Endothelial cell of umbilical vein (primary cell): Measurements from ENCODE around the gene GMEB2. TPM values are rescaled to one million over a fixed set of nuclear protein-coding genes. Genes with fewer than 3 reads are reported as not detected.
"Not testable (repeated sequence)": the region's sequence is repeated elsewhere in the genome, so short reads cannot be mapped to it uniquely, and the experiment has no call there.

Source experiments
- BruUV-seq: library from RNA; stranded (reverse); fragments of 400-500 nt; replicated peaks from 2 replicates; lab custom pipeline; 2021; lab: Mats Ljungman, UMichigan
- CTCF ChIA-PET: fragments of 300-600, 350-600 bp; sonication (Branson Sonifier 250); formaldehyde crosslinking; loops from one replicate; lab custom pipeline; 2021; ENCODE audit warnings: antibody characterized with exemption, inconsistent platforms; lab: Charles Lee
- POLR2A ChIA-PET: fragments of 300-600, 350-600 bp; sonication (Branson Sonifier 250); formaldehyde crosslinking; loops from one replicate; lab custom pipeline; 2021; ENCODE audit warnings: antibody characterized with exemption, inconsistent platforms; lab: Charles Lee
- DNase-seq: peaks from one replicate; pipeline ENCODE4 v3.0.0-alpha.2; 2011; ENCODE audit warnings: low read depth, low spot score
- FAIRE-seq: peaks from 2 replicates; lab custom pipeline; 2011; peaks lifted over from hg19 to GRCh38; lab: Jason Lieb, UNC
- H2AFZ ChIP-seq: 2 replicates; pipeline ENCODE4 v1.6.0; 2012; ENCODE audit warnings: low read depth, low read length, control low read depth, inconsistent platforms
- H3K27ac ChIP-seq: 2 replicates; pipeline ENCODE4 v1.5.1; 2011; ENCODE audit warnings: low read depth, mild to moderate bottlenecking, control low read depth, low read length, moderate library complexity; ENCODE audit not compliant: insufficient read depth
- H3K27me3 ChIP-seq, 2 experiments: 2 replicates each; pipeline versions ENCODE4 v1.6.0 to v1.6.1; 2011; ENCODE audit warnings: low read length in 2 of 2, mixed read lengths in 1 of 2; ENCODE audit not compliant: control insufficient read depth in 2 of 2, insufficient read depth in 2 of 2
- H3K36me3 ChIP-seq, 2 experiments: 2 replicates in 1 of 2; 3 replicates in 1 of 2; pipeline ENCODE4 v1.5.1; 2011; ENCODE audit warnings: low read length in 2 of 2, mild to moderate bottlenecking in 1 of 2, moderate library complexity in 1 of 2; ENCODE audit not compliant: control insufficient read depth in 2 of 2, insufficient read depth in 2 of 2; ENCODE audit errors: extremely low read depth in 1 of 2
- H3K4me1 ChIP-seq: 3 replicates; pipeline ENCODE4 v1.5.1; 2011; ENCODE audit warnings: mild to moderate bottlenecking, low read length; ENCODE audit not compliant: control insufficient read depth, insufficient read depth; ENCODE audit errors: extremely low read depth
- H3K4me2 ChIP-seq: 2 replicates; pipeline ENCODE4 v1.6.1; 2011; ENCODE audit warnings: low read length, control low read depth, mixed read lengths; ENCODE audit not compliant: insufficient read depth
- H3K4me3 ChIP-seq, 3 experiments: fragments of 200-600 bp in 1 of 3; sonication (generic), shearing (Covaris generic) in 1 of 3; replicated peaks in 1 of 3; 2 replicates each; pipeline ENCODE4 v1.5.1; 2011 to 2016; ENCODE audit warnings: control low read depth in 3 of 3, low read length in 3 of 3, mild to moderate bottlenecking in 2 of 3, inconsistent platforms in 1 of 3, low read depth in 1 of 3, moderate library complexity in 1 of 3; ENCODE audit not compliant: insufficient read depth in 1 of 3
- H3K79me2 ChIP-seq: 2 replicates; pipeline ENCODE4 v1.6.0; 2012; ENCODE audit warnings: low read length, inconsistent platforms; ENCODE audit not compliant: control insufficient read depth, insufficient read depth
- H3K9ac ChIP-seq: replicated peaks from 2 replicates; pipeline ENCODE3; 2011; ENCODE audit warnings: low read length, control low read depth; ENCODE audit not compliant: insufficient read depth; ENCODE audit errors: extremely low read depth
- H3K9me1 ChIP-seq: replicated peaks from 3 replicates; pipeline ENCODE4 v1.6.0; 2011; ENCODE audit warnings: mild to moderate bottlenecking, low read length; ENCODE audit not compliant: control insufficient read depth, insufficient read depth; ENCODE audit errors: extremely low read depth
- H3K9me3 ChIP-seq: replicated peaks from 2 replicates; pipeline ENCODE4 v1.5.1; 2012; ENCODE audit warnings: low read length, inconsistent platforms; ENCODE audit not compliant: control insufficient read depth, insufficient read depth
- H4K20me1 ChIP-seq: replicated peaks from 2 replicates; pipeline ENCODE3; 2011; ENCODE audit warnings: mild to moderate bottlenecking, low read length; ENCODE audit not compliant: control insufficient read depth, insufficient read depth; ENCODE audit errors: extremely low read depth
- CTCF ChIP-seq, 2 donors: IDR thresholded peaks; 1 replicate in 1 of 2; 2 replicates in 1 of 2; pipeline ENCODE4 v1.5.1; 2011; ENCODE audit warnings: low read length in 2 of 2, mild to moderate bottlenecking in 2 of 2, moderate library complexity in 2 of 2, control low read depth in 1 of 2, inconsistent platforms in 1 of 2, low read depth in 1 of 2; ENCODE audit not compliant: insufficient read depth in 1 of 2; ENCODE audit errors: extremely low read depth in 1 of 2
- EZH2 ChIP-seq: IDR thresholded peaks from 2 replicates; pipeline ENCODE4 v1.6.1; 2012; ENCODE audit warnings: borderline replicate concordance, low read depth, mild to moderate bottlenecking, moderate library complexity, low read length, inconsistent platforms; ENCODE audit not compliant: severe bottlenecking
- FOS ChIP-seq: IDR thresholded peaks from 2 replicates; pipeline ENCODE4 v1.6.1; 2011; ENCODE audit warnings: mild to moderate bottlenecking, low read length, moderate library complexity, borderline replicate concordance; ENCODE audit not compliant: insufficient read depth
- GATA2 ChIP-seq: IDR thresholded peaks from 2 replicates; pipeline ENCODE4 v1.7.0; 2011; ENCODE audit warnings: low read depth, mild to moderate bottlenecking, moderate library complexity, mixed read lengths, low read length; ENCODE audit not compliant: insufficient read length, insufficient read depth
- POLR2A ChIP-seq: IDR thresholded peaks from 2 replicates; pipeline ENCODE4 v1.6.1; 2012; ENCODE audit warnings: low read depth, mild to moderate bottlenecking, control low read depth, low read length
- POLR2AphosphoS5 ChIP-seq: IDR thresholded peaks from 2 replicates; pipeline ENCODE4 v1.6.1; 2012; ENCODE audit warnings: low read depth, mild to moderate bottlenecking, control low read depth, low read length, moderate library complexity; ENCODE audit not compliant: insufficient read depth
- dilution Hi-C: fragments of 300-500 bp; cut with MboI; formaldehyde crosslinking; loops from one replicate; pipeline ENCODE4 v1.15.0; 2019; ENCODE audit warnings: low sequenced_read_pairs; ENCODE audit not compliant: extremely low pct_ligation_motif_present
- intact Hi-C: fragments of 100-400 bp; cut with micrococcal nuclease; formaldehyde crosslinking; loops from one replicate; pipeline ENCODE4 v1.10.0; 2022
- polyA plus RNA-seq, 4 experiments: library from polyadenylated mRNA; depleted of rRNA in 3 of 4; stranded (reverse) in 3 of 4; unstranded in 1 of 4; fragments of >200 nt; gene quantifications; 2 replicates each; pipeline versions ENCODE4 v1.2.1 to v1.2.3, GENCODE V29; 2011 to 2012; ENCODE audit warnings: missing spikeins in 1 of 4
- total RNA-seq: library from RNA; stranded (reverse); gene quantifications from 2 replicates; pipeline ENCODE4 v1.2.3, GENCODE V29; 2021
- TF ChIP-seq, protein P1 (sequence below): IDR thresholded peaks from 2 replicates; pipeline ENCODE4 v1.6.1; 2011; ENCODE audit not compliant: insufficient read depth, insufficient read length

GMEB2 gene
- total and polyA plus RNA-seq, 2 donors (not counting 3 experiments of a cell fraction or from before 2014, with no cell fraction given): 12.7 to 14.1 TPM

DNA sequence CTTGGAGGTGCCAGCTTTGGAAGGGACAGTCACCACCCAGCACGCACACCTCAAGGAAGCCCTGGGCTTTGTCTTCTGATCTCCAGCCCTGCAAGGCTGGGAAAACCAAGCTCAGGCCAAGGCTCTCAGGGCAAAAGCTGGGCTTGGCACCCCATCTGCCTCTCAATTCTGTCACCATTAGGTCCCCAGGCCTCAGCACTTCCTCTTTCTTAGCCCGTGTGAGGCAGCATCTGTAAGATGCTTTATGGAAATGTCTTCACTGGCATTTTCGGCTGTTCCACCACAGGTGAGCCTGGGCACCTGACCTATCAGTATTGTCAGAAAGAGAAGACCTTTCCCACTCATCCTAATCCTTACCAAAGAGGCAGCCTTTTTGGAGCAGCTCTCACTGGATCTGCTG, 24.6 kb downstream of the GMEB2 start:
- no peak for FAIRE-seq
- CTCF ChIA-PET: no interaction called here

DNA sequence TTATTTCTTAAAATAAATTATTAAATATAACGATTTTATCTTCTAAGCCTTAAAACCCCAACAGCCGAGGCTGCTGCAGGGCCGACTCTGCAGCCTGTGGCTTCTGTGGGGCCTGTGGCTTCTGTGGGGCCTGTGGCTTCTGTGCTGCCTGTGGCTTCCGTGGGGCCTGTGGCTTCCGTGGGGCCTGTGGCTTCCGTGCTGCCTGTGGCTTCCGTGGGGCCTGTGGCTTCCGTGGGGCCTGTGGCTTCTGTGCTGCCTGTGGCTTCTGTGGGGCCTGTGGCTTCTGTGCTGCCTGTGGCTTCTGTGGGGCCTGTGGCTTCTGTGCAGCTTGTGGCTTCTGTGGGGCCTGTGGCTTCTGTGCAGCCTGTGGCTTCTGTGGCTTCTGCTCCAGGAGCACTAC, 25.2 kb downstream of the GMEB2 start:
- CTCF ChIA-PET, dilution Hi-C loops, H3K4me3 ChIP-seq, H3K4me2 ChIP-seq, H3K9me3 ChIP-seq, H4K20me1 ChIP-seq, H3K27me3 ChIP-seq, intact Hi-C loops, H3K9me1 ChIP-seq, BruUV-seq, DNase-seq, POLR2A ChIA-PET, FAIRE-seq, H2AFZ ChIP-seq, H3K9ac ChIP-seq, H3K79me2 ChIP-seq, H3K4me1 ChIP-seq, H3K27ac ChIP-seq: not testable (repeated sequence)
- peaks cover 5 to 11% of the 10 kb centered on the region in 2 experiments for H3K36me3 ChIP-seq

More for the DNA sequence above, 24.6 kb downstream of the GMEB2 start:
- no peak overlapping the region for H3K4me2 ChIP-seq
- dilution Hi-C loops (no loop called here), intact Hi-C loops (no loop called here)
- H3K4me1 ChIP-seq: no peaks in the 10 kb centered on the region
- H4K20me1 ChIP-seq: no peaks in the 10 kb centered on the region
- no peaks in the 10 kb centered on the region for H3K9me1 ChIP-seq
- no TSS peak for BruUV-seq
- H3K4me3 ChIP-seq: no peak overlapping the region
- no peak overlapping the region for H3K27ac ChIP-seq
- POLR2A ChIA-PET: no interaction called here
- H3K9ac ChIP-seq: no peak overlapping the region
- no peak overlapping the region for H2AFZ ChIP-seq
- H3K79me2 ChIP-seq: peaks cover 6% of the 10 kb centered on the region
- no peaks in the 10 kb centered on the region for H3K27me3 ChIP-seq
- H3K9me3 ChIP-seq: no peaks in the 10 kb centered on the region
- DNase-seq: no peak
- no peak for TF ChIP-seq CTCF (IDR thresholded peaks at IDR 0.05; ENCODE audit: extremely low read depth in 1 of 2, insufficient read depth in 1 of 2, low read depth in 1 of 2, low read length in 2 of 2)
- no peak for TF ChIP-seq EZH2
- TF ChIP-seq FOS: no peak
- no peak for TF ChIP-seq POLR2A
- no peak for TF ChIP-seq POLR2AphosphoS5
- TF ChIP-seq GATA2: no peak
- TF ChIP-seq, protein P1, sequence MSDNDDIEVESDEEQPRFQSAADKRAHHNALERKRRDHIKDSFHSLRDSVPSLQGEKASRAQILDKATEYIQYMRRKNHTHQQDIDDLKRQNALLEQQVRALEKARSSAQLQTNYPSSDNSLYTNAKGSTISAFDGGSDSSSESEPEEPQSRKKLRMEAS: no peak
- peaks cover 5 to 11% of the 10 kb centered on the region in 2 experiments for H3K36me3 ChIP-seq
